Measurements from ENCODE around the gene SSBP3. TPM values are rescaled to one million over a fixed set of nuclear protein-coding genes. Genes with fewer than 3 reads are reported as not detected.

The SSBP3 gene
- polyA plus RNA-seq, 1 of the 3 experiments (the other 2 are of a cell fraction), result 26.2 TPM

GRCh38 chr1:54436826-54437225 is 30.6 kb upstream of the SSBP3 start:
- Histone ChIP-seq H3K36me3 (replicated peaks in 1 of 2; ENCODE audit: control insufficient read depth in 1 of 2, insufficient read depth in 2 of 2, low read length in 1 of 2) (no peaks in the 10 kb centered on the region), H4K20me1 (ENCODE audit: insufficient read depth) (no peaks in the 10 kb centered on the region), H3K4me3 (ENCODE audit: low read depth in 2 of 2, low read length in 1 of 2) (no peak overlapping the region), H3K27me3 (ENCODE audit: insufficient read depth) (no peaks in the 10 kb centered on the region), H3K9me2 (no peaks in the 10 kb centered on the region), H2AFZ (ENCODE audit: low read depth) (no peak overlapping the region), H3K79me2 (ENCODE audit: insufficient read depth) (no peaks in the 10 kb centered on the region), H3K4me1 (ENCODE audit: control insufficient read depth in 1 of 2, insufficient read depth in 2 of 2, low read depth in 1 of 2, low read length in 1 of 2) (no peaks in the 10 kb centered on the region; a peak in 1 of 4 replicates), H3F3A (replicated peaks; ENCODE audit: insufficient read depth) (no peaks in the 10 kb centered on the region), H3K9me3 (no peaks in the 10 kb centered on the region), H3K27ac (ENCODE audit: low read depth in 2 of 2, low read length in 1 of 2) (no peak overlapping the region), H3K4me2 (no peak overlapping the region), H3K9ac (no peak overlapping the region)
- DNase-seq, result no peak
- 72% methylated on average over 5 of the region's 5 CpGs for WGBS (ENCODE audit: low lambda C conversion rate)
- ChIA-PET POLR2A (no interaction called here), CTCF (no interaction called here)
- TF ChIP-seq MAX (IDR thresholded peaks at IDR 0.05; ENCODE audit: low read depth), result no peak
- no peak for TF ChIP-seq IRF3 (IDR thresholded peaks at IDR 0.05; ENCODE audit: low read depth, low read length)
- no peak for TF ChIP-seq FOXM1 (IDR thresholded peaks at IDR 0.05; ENCODE audit: low read depth)
- TF ChIP-seq RFX5 (IDR thresholded peaks at IDR 0.05; ENCODE audit: low read length), result no peak
- TF ChIP-seq TCF12 (IDR thresholded peaks at IDR 0.05), result no peak
- TF ChIP-seq RAD21 (IDR thresholded peaks at IDR 0.05; ENCODE audit: low read length), result no peak
- no peak for TF ChIP-seq ZBTB33 (IDR thresholded peaks at IDR 0.05; ENCODE audit: borderline replicate concordance, low read depth)
- TF ChIP-seq CTCF (IDR thresholded peaks at IDR 0.05), result no peak
- TF ChIP-seq EP300 (IDR thresholded peaks at IDR 0.05; ENCODE audit: borderline replicate concordance in 1 of 2, low read depth in 1 of 2, low read length in 1 of 2), result no peak
- TF ChIP-seq NFIC (IDR thresholded peaks at IDR 0.05; ENCODE audit: borderline replicate concordance), result no peak

GRCh38 chr1:54429838-54430237 is 23.6 kb upstream of the SSBP3 start:
- DNase-seq, result no peak
- Histone ChIP-seq H3K27me3 (ENCODE audit: insufficient read depth) (no peaks in the 10 kb centered on the region), H3K79me2 (ENCODE audit: insufficient read depth) (no peaks in the 10 kb centered on the region), H3K4me2 (no peak overlapping the region), H3F3A (replicated peaks; ENCODE audit: insufficient read depth) (no peaks in the 10 kb centered on the region), H3K9me3 (no peaks in the 10 kb centered on the region), H3K27ac (ENCODE audit: low read depth in 2 of 2, low read length in 1 of 2) (no peak overlapping the region), H3K36me3 (replicated peaks in 1 of 2; ENCODE audit: control insufficient read depth in 1 of 2, insufficient read depth in 2 of 2, low read length in 1 of 2) (no peaks in the 10 kb centered on the region), H4K20me1 (ENCODE audit: insufficient read depth) (no peaks in the 10 kb centered on the region), H3K9me2 (no peaks in the 10 kb centered on the region), H3K4me3 (ENCODE audit: low read depth in 2 of 2, low read length in 1 of 2) (no peak overlapping the region), H2AFZ (ENCODE audit: low read depth) (no peak overlapping the region), H3K4me1 (ENCODE audit: control insufficient read depth in 1 of 2, insufficient read depth in 2 of 2, low read depth in 1 of 2, low read length in 1 of 2) (no peaks in the 10 kb centered on the region; a peak in 1 of 4 replicates), H3K9ac (no peak overlapping the region)
- ChIA-PET CTCF (interaction anchor here (0.6 to 1.4 kb wide), 2 partner anchors 15 to 34 kb away, joined by 3 to 4 read pairs; no protein-coding TSS in a partner anchor), POLR2A (no interaction called here)
- TF ChIP-seq NFIC (IDR thresholded peaks at IDR 0.05; ENCODE audit: borderline replicate concordance) (no peak), FOXJ3 (CRISPR knock-in tag; IDR thresholded peaks at IDR 0.05) (no peak), EP300 (IDR thresholded peaks at IDR 0.05; ENCODE audit: borderline replicate concordance in 1 of 2, low read depth in 1 of 2, low read length in 1 of 2) (no peak), GABPA (IDR thresholded peaks at IDR 0.05; ENCODE audit: low read depth) (no peak), USF2 (IDR thresholded peaks at IDR 0.05; ENCODE audit: borderline replicate concordance, low read depth, low read length) (no peak), MEF2A (IDR thresholded peaks at IDR 0.05; ENCODE audit: borderline replicate concordance, low read depth) (no peak), ZBTB33 (IDR thresholded peaks at IDR 0.05; ENCODE audit: borderline replicate concordance, low read depth) (no peak), FOXM1 (IDR thresholded peaks at IDR 0.05; ENCODE audit: low read depth) (no peak), POLR2AphosphoS5 (IDR thresholded peaks at IDR 0.05; ENCODE audit: low read depth, low read length) (no peak), USF1 (IDR thresholded peaks at IDR 0.05; ENCODE audit: borderline replicate concordance, low read depth) (no peak)
- WGBS (ENCODE audit: low lambda C conversion rate), result 82% methylated on average over 6 of the region's 6 CpGs
